HEK293 (cell line): Measurements from ENCODE around the gene ZNF681.

Experiments used
- CTCF ChIA-PET: fragments of 350-600 bp; formaldehyde crosslinking; extraction: SDS; loops from one replicate; lab custom pipeline; 2021; ENCODE audit warnings: antibody characterized with exemption; lab: Yijun Ruan, JAX
- POLR2A ChIA-PET: fragments of 300-600 bp; formaldehyde crosslinking; extraction: SDS; loops from one replicate; lab custom pipeline; 2020; ENCODE audit warnings: antibody characterized with exemption, inconsistent platforms; lab: Yijun Ruan, JAX
- H3K27ac ChIP-seq: fragments of 200-500 bp; sonication (Bioruptor generic); 2 replicates; pipeline ENCODE4 v1.5.1; 2014; ENCODE audit warnings: low read depth, low read length, control low read depth, inconsistent platforms; ENCODE audit errors: extremely low read depth
- H3K36me3 ChIP-seq, 2 experiments: fragments of 200-500 bp in 1 of 2; sonication (Bioruptor generic) in 1 of 2; 1 replicate in 1 of 2; 2 replicates in 1 of 2; pipeline ENCODE4 v1.5.1; 2014 to 2017; ENCODE audit warnings: inconsistent platforms in 2 of 2, low read length in 2 of 2; ENCODE audit not compliant: control insufficient read depth in 2 of 2, insufficient read depth in 1 of 2
- H3K4me1 ChIP-seq: fragments of 200-500 bp; sonication (Bioruptor generic); 2 replicates; pipeline ENCODE4 v1.5.1; 2014; ENCODE audit warnings: mild to moderate bottlenecking, low read length, inconsistent platforms; ENCODE audit not compliant: control insufficient read depth, insufficient read depth
- H3K4me3 ChIP-seq: 2 replicates; pipeline ENCODE4 v1.5.1; 2011; ENCODE audit warnings: low read depth, mild to moderate bottlenecking, control low read depth, low read length, moderate library complexity
- H3K9me3 ChIP-seq: fragments of 200-500 bp; sonication (Bioruptor generic); 2 replicates; pipeline ENCODE4 v1.5.1; 2014; ENCODE audit warnings: low read depth, low read length, inconsistent platforms; ENCODE audit not compliant: control insufficient read depth, insufficient read depth
- MYNN ChIP-seq: fragments of 450-650 bp; formaldehyde crosslinking; IDR thresholded peaks from 2 replicates; pipeline ENCODE4 v1.5.1; 2016; ENCODE audit warnings: missing biosample characterization, missing genetic modification characterization, borderline replicate concordance
- PBX3 ChIP-seq: sonication (generic); formaldehyde crosslinking; IDR thresholded peaks from 2 replicates; pipeline ENCODE4 v1.8.1; 2022; ENCODE audit warnings: mild to moderate bottlenecking, moderate library complexity, missing genetic modification reagents
- PRDM6 ChIP-seq: fragments of 450-650 bp; formaldehyde crosslinking; IDR thresholded peaks from 2 replicates; pipeline ENCODE4 v1.5.1; 2017; ENCODE audit warnings: missing biosample characterization, missing genetic modification characterization
- SCRT1 ChIP-seq: fragments of 450-650 bp; formaldehyde crosslinking; IDR thresholded peaks from 2 replicates; pipeline ENCODE4 v1.5.1; 2016; ENCODE audit warnings: missing biosample characterization, missing genetic modification characterization, borderline replicate concordance
- ZNF114 ChIP-seq: fragments of 450-650 bp; formaldehyde crosslinking; IDR thresholded peaks from 2 replicates; pipeline ENCODE4 v1.5.0; 2017; ENCODE audit warnings: missing biosample characterization, missing genetic modification characterization
- ZNF138 ChIP-seq: fragments of 450-650 bp; formaldehyde crosslinking; IDR thresholded peaks from 2 replicates; pipeline ENCODE4 v1.5.1; 2016; ENCODE audit warnings: missing biosample characterization, missing genetic modification characterization, borderline replicate concordance
- ZNF169 ChIP-seq: fragments of 450-650 bp; formaldehyde crosslinking; IDR thresholded peaks from 2 replicates; pipeline ENCODE4 v1.5.1; 2016; ENCODE audit warnings: missing biosample characterization, missing genetic modification characterization
- ZNF202 ChIP-seq: fragments of 450-650 bp; formaldehyde crosslinking; IDR thresholded peaks from 2 replicates; pipeline ENCODE4 v1.5.1; 2016; ENCODE audit warnings: missing biosample characterization, missing genetic modification characterization, borderline replicate concordance
- ZNF391 ChIP-seq: fragments of 450-650 bp; formaldehyde crosslinking; IDR thresholded peaks from 2 replicates; pipeline ENCODE4 v1.5.1; 2016; ENCODE audit warnings: low read depth, missing biosample characterization, missing genetic modification characterization, borderline replicate concordance
- ZNF473 ChIP-seq: fragments of 450-650 bp; formaldehyde crosslinking; IDR thresholded peaks from 2 replicates; pipeline ENCODE4 v1.5.1; 2017; ENCODE audit warnings: missing biosample characterization, missing genetic modification characterization
- ZNF571 ChIP-seq: fragments of 450-650 bp; formaldehyde crosslinking; IDR thresholded peaks from 2 replicates; pipeline ENCODE4 v1.5.0; 2017; ENCODE audit warnings: missing biosample characterization, missing genetic modification characterization
- ZNF580 ChIP-seq: fragments of 450-650 bp; formaldehyde crosslinking; IDR thresholded peaks from 2 replicates; pipeline ENCODE4 v1.5.1; 2016; ENCODE audit warnings: missing biosample characterization, missing genetic modification characterization
- ZNF660 ChIP-seq: fragments of 450-650 bp; IDR thresholded peaks from 2 replicates; pipeline ENCODE4 v1.5.1; 2018; ENCODE audit warnings: missing biosample characterization, mild to moderate bottlenecking, missing genetic modification characterization
- ZNF747 ChIP-seq: fragments of 450-650 bp; formaldehyde crosslinking; IDR thresholded peaks from 2 replicates; pipeline ENCODE4 v1.5.1; 2016; ENCODE audit warnings: missing biosample characterization, missing genetic modification characterization
- ZNF777 ChIP-seq: fragments of 450-650 bp; formaldehyde crosslinking; IDR thresholded peaks from 2 replicates; pipeline ENCODE4 v1.5.1; 2017; ENCODE audit warnings: missing biosample characterization, missing genetic modification characterization, borderline replicate concordance
- ZNF785 ChIP-seq: fragments of 450-650 bp; formaldehyde crosslinking; IDR thresholded peaks from 2 replicates; pipeline ENCODE4 v1.5.1; 2016; ENCODE audit warnings: missing biosample characterization, missing genetic modification characterization
- ZNF791 ChIP-seq: fragments of 450-650 bp; formaldehyde crosslinking; IDR thresholded peaks from 2 replicates; pipeline ENCODE4 v1.5.1; 2016; ENCODE audit warnings: missing biosample characterization, missing genetic modification characterization
- ZSCAN30 ChIP-seq: fragments of 450-650 bp; IDR thresholded peaks from 2 replicates; pipeline ENCODE4 v1.5.1; 2018; ENCODE audit warnings: missing biosample characterization, mild to moderate bottlenecking, missing genetic modification characterization, moderate library complexity

Gene ZNF681

GRCh38 chr19:23799321-23799720 is 40.6 kb upstream of the ZNF681 start:
- ChIA-PET CTCF (no interaction called here), POLR2A (no interaction called here)
- no peaks in the 10 kb centered on the region for H3K4me1 ChIP-seq
- H3K27ac ChIP-seq: no peak overlapping the region
- no peak for TF ChIP-seq MYNN
- no peak for TF ChIP-seq ZSCAN30 (tag by site-specific recombination)
- no peak for TF ChIP-seq ZNF202
- no peak for TF ChIP-seq PBX3
- no peak for TF ChIP-seq ZNF747 (tag by site-specific recombination)
- TF ChIP-seq SCRT1 (tag by site-specific recombination): no peak
- no peak for TF ChIP-seq ZNF785
- no peaks in the 10 kb centered on the region for H3K36me3 ChIP-seq
- no peak overlapping the region for H3K4me3 ChIP-seq
- no peaks in the 10 kb centered on the region for H3K9me3 ChIP-seq

- H3K4me3 ChIP-seq: no peak overlapping the region
- H3K36me3 ChIP-seq: no peaks in the 10 kb centered on the region
- ChIA-PET POLR2A (no interaction called here), CTCF (interaction anchor here (0.6 kb wide), 1 partner anchor 9 kb away, joined by 4 read pairs; no protein-coding TSS in a partner anchor)
- H3K9me3 ChIP-seq: no peaks in the 10 kb centered on the region
- TF ChIP-seq ZNF660 (tag by site-specific recombination) (no peak), ZNF791 (tag by site-specific recombination) (no peak), PRDM6 (tag by site-specific recombination) (no peak), ZNF169 (no peak), ZNF777 (tag by site-specific recombination) (no peak), ZNF391 (no peak)
- TF ChIP-seq, all 188 proteins: peak for 0
- Histone ChIP-seq H3K4me1 (no peaks in the 10 kb centered on the region), H3K27ac (no peak overlapping the region)
Observed at GRCh38 chr19:23795462-23795861, 36.8 kb upstream of the ZNF681 start.

- H3K4me1 ChIP-seq: no peaks in the 10 kb centered on the region
- TF ChIP-seq ZNF571 (tag by site-specific recombination) (no peak), ZNF114 (tag by site-specific recombination) (no peak), ZNF473 (no peak), ZNF138 (tag by site-specific recombination) (no peak), ZNF580 (tag by site-specific recombination) (no peak)
- TF ChIP-seq, all 188 proteins: peak for 0
- CTCF ChIA-PET: interaction anchor here (0.6 to 1.1 kb wide), 2 partner anchors 25 to 94 kb away, joined by 3 to 8 read pairs; no protein-coding TSS in a partner anchor
- Histone ChIP-seq H3K9me3 (no peaks in the 10 kb centered on the region), H3K27ac (no peak overlapping the region), H3K4me3 (no peak overlapping the region), H3K36me3 (no peaks in the 10 kb centered on the region)
- POLR2A ChIA-PET: no interaction called here
Observed at GRCh38 chr19:23792784-23793183, 34.1 kb upstream of the ZNF681 start.
